Ovary (tissue), 9 donors: ENCODE results near the gene MAFG. TPM values are rescaled to one million over a fixed set of nuclear protein-coding genes. Genes with fewer than 3 reads are reported as not detected.

Experiments
- DNase-seq, 5 donors: peaks; one replicate each; pipeline ENCODE4 v3.0.0-alpha.2; 2019 to 2020
- H3K27ac ChIP-seq, 2 donors: fragments of 200-600 bp; one replicate each; pipeline versions ENCODE4 v1.5.1 to v1.8.0; 2019 to 2022
- H3K27me3 ChIP-seq: fragments of 200-600 bp; one replicate; pipeline ENCODE4 v1.8.0; 2022
- H3K36me3 ChIP-seq: fragments of 200-600 bp; sonication (generic); one replicate; pipeline ENCODE4 v1.5.1; 2019
- H3K4me1 ChIP-seq: one replicate; pipeline ENCODE4 v1.8.1; 2013; ENCODE audit warnings: mild to moderate bottlenecking, moderate library complexity; ENCODE audit not compliant: insufficient read depth
- H3K4me3 ChIP-seq: fragments of 200-600 bp; sonication (generic); one replicate; pipeline ENCODE4 v1.5.1; 2017
- H3K9me3 ChIP-seq, 2 donors: fragments of 200-600 bp in 1 of 2; sonication (generic) in 1 of 2; one replicate each; pipeline versions ENCODE4 v1.5.1 to v1.8.1; 2013 to 2019; ENCODE audit warnings: mild to moderate bottlenecking in 1 of 2, moderate library complexity in 1 of 2
- EP300 ChIP-seq: sonication (generic); formaldehyde crosslinking; IDR thresholded peaks from one replicate; pipeline ENCODE4 v1.6.1; 2017; ENCODE audit warnings: antibody characterized with exemption
- POLR2A ChIP-seq: fragments of 450-650 bp; IDR thresholded peaks from one replicate; pipeline ENCODE4 v1.6.1; 2017; ENCODE audit warnings: antibody characterized with exemption, mild to moderate bottlenecking, moderate library complexity
- WGBS, 3 donors: extraction: QIAGEN DNeasy Blood & Tissue Kit in 1 of 3; methylation state at CpG; one replicate each; pipeline versions ENCODE4 v1.1.5 to v1.1.7; 2013 to 2017; 5-methylcytosine and 5-hydroxymethylcytosine counted together
- intact Hi-C, 4 donors: fragments of 100-400 bp; cut with DNase I; formaldehyde crosslinking; loops; one replicate each; pipeline versions ENCODE4 v1.11.0 to v1.15.1; 2022 to 2023
- polyA plus RNA-seq, 2 donors: library from polyadenylated mRNA; stranded (reverse); fragments of 200-250 nt in 1 of 2; fragments of 350-450 nt in 1 of 2; fragmentation: Illumina TruSeq in 1 of 2; extraction: RNeasy Lipid Tissue Mini Kit (QIAGEN cat#74804) in 1 of 2; gene quantifications; one replicate each; pipeline ENCODE4 v1.2.3, GENCODE V29; 2013 to 2014
- total RNA-seq, 7 donors: library from RNA; depleted of rRNA in 2 of 7; stranded (reverse); fragments of >200 nt in 2 of 7; fragmentation: NEBNext Ultra II Directional in 3 of 7; extraction: Animal tissue kit (Norgen Biotek cat#: 25700) in 3 of 7; gene quantifications; one replicate each; pipeline versions ENCODE4 v1.1.0 to v1.2.4, GENCODE V29; 2016 to 2023
- TF ChIP-seq, protein P1 (sequence below), 3 donors: fragments of 450-650 bp in 2 of 3; fragments of 200-600 bp in 1 of 3; IDR thresholded peaks; one replicate each; pipeline versions ENCODE4 v1.5.1 to v1.8.0; 2016 to 2022; ENCODE audit warnings: antibody characterized with exemption in 3 of 3, mild to moderate bottlenecking in 1 of 3
- donor health status: DM: no; HTN: no; CAD: no; lungs with moderate emphysema.
- donor health status: DM: no; HTN: no; CAD: no.
- donor health status: Bipolar disorder and iron deficiency.
- donor health status: DM: yes; HTN: yes; CAD: no.
- donor health status: DM: no; HTN: no; CAD: no.
- donor health status: DM: yes; HTN: yes; CAD: no.

Gene MAFG
- total and polyA plus RNA-seq, 9 donors, result 9.5 to 21.1 (median 13.9) TPM

GRCh38 chr17:81926451-81927151 is 934 bp downstream of the MAFG start:
- 0 to 1% (median 1%) methylated on average over 38 to 46 of the region's 46 CpGs for WGBS, 3 donors
- Histone ChIP-seq H3K36me3 (no peaks in the 10 kb centered on the region), H3K27me3 (no peaks in the 10 kb centered on the region), H3K4me1 (peaks cover 26% of the 10 kb centered on the region), H3K27ac (peak overlapping the region; percentile 86 to 87), H3K9me3 (no peaks in the 10 kb centered on the region), H3K4me3 (peak overlapping the region; percentile 92)
- intact Hi-C loops, result no loop called here
- TF ChIP-seq EP300 (no peak), POLR2A (no peak)
- TF ChIP-seq, protein P1, sequence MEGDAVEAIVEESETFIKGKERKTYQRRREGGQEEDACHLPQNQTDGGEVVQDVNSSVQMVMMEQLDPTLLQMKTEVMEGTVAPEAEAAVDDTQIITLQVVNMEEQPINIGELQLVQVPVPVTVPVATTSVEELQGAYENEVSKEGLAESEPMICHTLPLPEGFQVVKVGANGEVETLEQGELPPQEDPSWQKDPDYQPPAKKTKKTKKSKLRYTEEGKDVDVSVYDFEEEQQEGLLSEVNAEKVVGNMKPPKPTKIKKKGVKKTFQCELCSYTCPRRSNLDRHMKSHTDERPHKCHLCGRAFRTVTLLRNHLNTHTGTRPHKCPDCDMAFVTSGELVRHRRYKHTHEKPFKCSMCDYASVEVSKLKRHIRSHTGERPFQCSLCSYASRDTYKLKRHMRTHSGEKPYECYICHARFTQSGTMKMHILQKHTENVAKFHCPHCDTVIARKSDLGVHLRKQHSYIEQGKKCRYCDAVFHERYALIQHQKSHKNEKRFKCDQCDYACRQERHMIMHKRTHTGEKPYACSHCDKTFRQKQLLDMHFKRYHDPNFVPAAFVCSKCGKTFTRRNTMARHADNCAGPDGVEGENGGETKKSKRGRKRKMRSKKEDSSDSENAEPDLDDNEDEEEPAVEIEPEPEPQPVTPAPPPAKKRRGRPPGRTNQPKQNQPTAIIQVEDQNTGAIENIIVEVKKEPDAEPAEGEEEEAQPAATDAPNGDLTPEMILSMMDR (IDR thresholded peaks at IDR 0.05), result no peak
- DNase-seq, result peak; percentile 68 to 78 (median 75)

- Histone ChIP-seq H3K4me1 (peaks cover 30% of the 10 kb centered on the region), H3K27me3 (no peaks in the 10 kb centered on the region), H3K27ac (peak overlapping the region; percentile 86 to 87), H3K4me3 (peak overlapping the region; percentile 92), H3K9me3 (no peaks in the 10 kb centered on the region), H3K36me3 (no peaks in the 10 kb centered on the region)
- DNase-seq, result peak in 1 of 5 donors; percentile 18
- no peak for TF ChIP-seq EP300
- 62 to 65% (median 62%) methylated on average over 9 to 10 of the region's 10 CpGs for WGBS, 3 donors
- intact Hi-C loops, result no loop called here
These were observed 1.6 kb downstream of the MAFG start for GRCh38 chr17:81925860-81926450.

GRCh38 chr17:81924557-81925532 is 2.7 kb downstream of the MAFG start:
- Histone ChIP-seq H3K4me3 (no peak overlapping the region), H3K9me3 (no peaks in the 10 kb centered on the region), H3K27ac (no peak overlapping the region), H3K4me1 (peaks cover 30% of the 10 kb centered on the region), H3K27me3 (no peaks in the 10 kb centered on the region), H3K36me3 (no peaks in the 10 kb centered on the region)
- peak in 1 of 5 donors; percentile 36 for DNase-seq
- 72 to 79% (median 72%) methylated on average over 19 to 21 of the region's 21 CpGs for WGBS, 3 donors
- TF ChIP-seq EP300 (no peak), POLR2A (no peak)
- intact Hi-C loops, result no loop called here

DNA sequence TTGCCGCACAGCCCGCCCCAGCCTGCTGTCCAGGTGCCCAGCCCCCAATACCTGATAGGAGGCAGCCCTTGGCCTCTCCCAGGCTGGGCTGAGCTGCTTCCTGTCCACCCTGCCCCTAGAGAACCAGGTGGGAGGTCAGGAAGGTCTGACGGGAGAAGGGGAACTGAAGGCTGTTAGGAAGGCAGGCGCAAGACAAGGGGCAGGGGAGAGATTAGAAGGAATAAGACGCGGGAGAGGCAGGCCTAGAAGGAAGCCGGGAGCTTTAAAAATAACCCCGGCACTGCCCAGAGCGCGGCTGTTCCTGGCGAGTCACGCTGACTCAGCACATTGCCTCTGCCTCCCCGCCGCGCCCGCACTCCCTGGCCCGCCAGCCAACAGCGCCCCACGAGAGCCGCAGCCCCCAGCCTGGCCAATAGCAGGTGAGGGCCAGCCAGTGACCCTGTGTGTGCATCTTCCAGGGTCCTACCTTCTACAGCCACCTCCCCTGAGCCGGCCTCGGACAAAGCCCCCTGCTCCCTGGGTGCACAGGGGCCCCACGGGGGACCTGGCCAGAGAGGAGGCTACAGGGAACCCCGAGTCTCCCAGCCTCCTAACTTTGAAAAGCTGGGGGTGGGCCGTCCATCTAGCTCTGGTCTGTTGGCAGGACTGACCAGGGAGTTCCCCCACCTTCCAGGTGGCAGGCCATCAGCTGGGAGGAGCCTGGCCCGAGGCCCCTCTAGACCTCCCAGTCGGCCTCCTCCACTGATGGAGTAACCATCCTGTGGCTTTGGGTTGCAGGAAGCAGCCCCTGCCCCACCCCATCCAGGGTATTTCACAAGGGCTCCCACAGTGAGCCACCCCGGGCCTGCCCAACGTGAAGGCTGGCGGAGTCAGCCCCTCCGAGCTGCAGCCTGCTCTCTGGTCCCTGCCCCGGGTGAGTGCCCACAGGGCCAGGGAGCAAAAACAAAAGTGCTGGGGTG is 4.0 kb downstream of the MAFG start:
- Histone ChIP-seq H3K4me1 (peaks cover 30% of the 10 kb centered on the region), H3K27ac (peak overlapping the region; percentile 49 to 64), H3K9me3 (no peaks in the 10 kb centered on the region), H3K27me3 (no peaks in the 10 kb centered on the region), H3K4me3 (peak overlapping the region; percentile 7), H3K36me3 (no peaks in the 10 kb centered on the region)
- 15 to 18% (median 15%) methylated on average over 32 of the region's 32 CpGs for WGBS, 3 donors
- intact Hi-C loops, result no loop called here
- TF ChIP-seq POLR2A (no peak), EP300 (no peak)
- TF ChIP-seq, protein P1 (IDR thresholded peaks at IDR 0.05), result no peak
- DNase-seq, result peak; percentile 75 to 86 (median 80)
